Activated CD8-positive, alpha-beta memory T cell treated with anti-CD3 and anti-CD28 coated beads, Interleukin-2, amount 50 U/mL, for 48 hours (primary cell): Measurements from ENCODE around the gene MEP1A.

ENCODE experiments used
- DNase-seq: peaks from one replicate; pipeline ENCODE4 v3.0.0-alpha.2; 2020

Gene MEP1A

DNA sequence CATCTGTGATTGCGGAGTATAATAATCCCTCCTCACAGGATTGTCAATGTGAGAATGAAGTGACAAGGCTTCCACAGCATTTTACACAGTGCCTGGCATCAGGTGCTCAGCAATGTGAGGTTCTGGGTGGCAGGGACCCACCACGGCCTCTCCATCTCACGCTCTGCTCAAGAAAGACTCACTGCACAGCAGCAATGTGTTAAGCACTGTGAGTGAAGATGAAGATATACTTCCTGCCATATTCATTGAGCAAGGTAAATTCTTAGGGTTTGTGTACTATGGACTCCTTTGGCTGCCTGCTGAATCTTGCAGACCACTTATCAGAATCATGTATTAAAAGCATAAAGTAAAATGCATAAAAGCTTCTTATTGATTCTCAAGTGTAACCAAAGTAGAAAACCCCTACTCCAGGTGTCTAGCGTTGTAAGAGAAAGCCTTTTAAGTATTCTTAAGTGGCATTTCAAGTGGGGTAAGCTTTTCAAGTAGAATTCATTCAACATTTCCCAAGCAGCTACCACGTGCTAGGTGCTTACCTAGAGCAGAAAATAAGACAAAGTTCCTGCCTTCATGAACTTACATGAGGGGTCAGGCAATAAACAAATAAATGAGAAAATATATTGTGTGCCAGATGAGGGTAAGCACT, 17.0 kb upstream of the MEP1A start:
- no peak for DNase-seq

DNA sequence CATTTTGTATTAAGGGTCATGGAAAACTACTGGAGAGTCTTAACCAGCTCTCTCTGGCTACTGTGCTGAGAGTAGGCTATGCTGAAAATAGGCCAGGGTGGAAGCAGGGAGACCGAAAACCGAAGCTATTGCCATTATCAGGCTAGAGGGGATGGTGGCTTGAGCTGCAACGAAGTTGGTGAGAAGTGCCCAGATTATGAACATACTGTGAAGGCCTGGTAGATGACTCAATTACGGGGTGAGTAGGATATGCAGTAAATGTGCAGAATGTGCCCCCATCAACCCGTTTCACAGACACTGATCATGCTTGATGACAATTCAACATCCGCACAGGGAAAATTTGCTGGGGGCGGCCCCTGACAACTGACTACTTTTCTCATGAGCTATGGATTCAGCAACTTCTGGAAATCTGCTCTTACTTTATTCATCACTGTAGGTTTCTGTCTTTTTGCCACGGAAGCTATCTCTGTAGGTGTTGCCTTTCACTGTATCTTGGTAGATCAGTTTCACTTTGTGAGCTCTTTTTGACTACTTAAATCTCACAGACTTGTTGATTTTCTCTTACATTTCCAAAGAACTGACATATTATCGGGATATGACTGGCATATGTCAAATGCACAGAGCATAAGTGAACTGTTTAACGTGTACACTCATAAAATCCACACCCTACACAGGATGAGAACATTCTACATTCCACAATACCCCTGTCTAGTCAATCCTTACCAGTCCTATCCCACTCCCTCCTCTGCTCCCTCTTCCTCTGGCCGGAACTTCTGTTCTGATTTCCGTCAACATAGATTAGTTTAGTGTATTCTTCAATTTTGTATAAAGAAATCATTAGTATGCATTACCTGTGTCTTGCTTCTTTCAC, 15.5 kb upstream of the MEP1A start:
- DNase-seq = no peak

DNA sequence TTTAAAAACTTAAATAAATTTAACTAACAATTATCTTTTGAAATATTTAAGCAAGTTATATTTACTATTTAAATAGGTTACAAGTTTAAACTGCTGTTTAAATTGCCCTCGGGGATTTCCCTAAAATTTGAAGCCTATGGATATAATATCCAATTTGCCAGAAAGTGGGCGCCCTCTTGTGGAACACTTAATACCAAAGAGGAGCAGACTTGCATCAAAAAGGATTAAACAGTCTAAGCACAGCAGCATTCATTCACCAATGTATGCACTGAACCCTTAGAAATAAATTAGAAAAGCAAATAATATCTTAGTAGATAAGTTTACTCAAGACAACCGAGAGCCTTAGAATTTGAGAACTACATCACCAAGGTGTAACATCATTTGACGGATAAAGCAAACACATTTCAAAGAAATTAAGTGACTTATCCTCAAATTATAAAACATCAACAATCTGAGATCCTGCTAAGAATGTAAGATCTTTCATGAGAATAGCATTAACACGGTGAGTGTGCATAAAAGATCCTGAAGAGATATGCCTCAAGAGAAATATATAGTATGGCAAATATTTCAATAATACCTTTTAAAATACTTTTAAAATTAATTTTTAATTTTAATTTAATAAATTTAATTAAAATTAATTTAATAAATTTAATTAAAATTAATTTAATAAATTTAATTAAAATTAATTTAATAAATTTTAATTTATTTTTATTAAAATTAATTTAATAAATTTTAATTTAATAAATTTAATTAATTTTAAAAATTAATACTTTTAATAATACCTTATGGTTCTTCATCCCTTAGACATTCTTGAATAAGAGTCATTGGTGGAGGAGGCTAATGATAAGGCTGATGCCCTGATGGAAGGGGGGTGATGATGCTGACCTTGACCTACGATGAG, 11.5 kb upstream of the MEP1A start:
- no peak for DNase-seq

DNA sequence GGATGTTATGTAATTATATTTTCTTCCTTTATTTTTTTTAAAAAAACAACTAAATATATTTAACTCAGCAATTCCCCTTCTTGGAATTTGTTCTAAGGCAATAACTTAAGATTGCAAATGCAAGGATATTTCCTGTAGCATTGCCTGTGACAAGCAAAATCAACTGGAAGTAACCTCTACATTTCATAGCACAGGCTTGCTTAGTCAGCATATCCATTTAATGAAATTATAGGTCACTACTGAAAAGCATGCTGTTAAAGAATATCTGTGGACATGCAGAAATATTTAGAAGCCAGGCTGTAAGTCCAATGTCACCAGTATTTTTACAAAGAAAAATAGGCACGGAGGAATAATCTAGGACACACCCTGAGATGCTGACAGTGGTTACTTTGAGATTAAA, 8.7 kb upstream of the MEP1A start:
- DNase-seq = no peak

DNA sequence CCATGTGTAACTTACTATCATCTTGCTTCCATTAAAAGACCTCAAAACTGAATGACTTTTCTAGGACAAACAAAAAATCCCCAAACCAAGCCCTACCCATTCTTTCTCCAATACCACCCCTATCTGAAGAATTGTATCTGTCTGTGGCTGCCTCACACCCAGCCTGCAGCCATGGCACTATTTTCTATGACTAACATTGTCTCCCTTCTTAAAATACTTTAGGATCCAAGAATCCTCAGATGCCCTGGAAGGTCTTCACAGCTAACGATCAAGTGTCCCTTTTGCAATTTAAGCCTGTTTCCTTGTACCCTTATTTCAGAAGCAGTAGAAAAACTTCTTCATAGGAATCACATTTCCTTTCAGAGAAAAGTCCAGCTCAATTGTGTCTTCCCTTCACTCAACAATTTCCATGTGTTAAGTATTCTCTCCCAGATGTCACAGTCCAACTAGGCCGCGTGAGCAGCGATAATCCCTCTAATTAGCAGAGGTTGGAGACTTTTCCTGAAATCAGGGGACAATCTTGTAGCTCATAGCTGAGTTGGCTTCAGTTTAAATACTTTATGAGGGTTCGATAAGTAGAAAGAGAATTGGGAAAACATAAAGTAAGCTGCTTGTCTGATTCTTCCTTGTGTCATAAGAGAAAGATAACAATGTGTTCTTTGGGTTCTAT, 5.2 kb upstream of the MEP1A start:
- DNase-seq = no peak

DNA sequence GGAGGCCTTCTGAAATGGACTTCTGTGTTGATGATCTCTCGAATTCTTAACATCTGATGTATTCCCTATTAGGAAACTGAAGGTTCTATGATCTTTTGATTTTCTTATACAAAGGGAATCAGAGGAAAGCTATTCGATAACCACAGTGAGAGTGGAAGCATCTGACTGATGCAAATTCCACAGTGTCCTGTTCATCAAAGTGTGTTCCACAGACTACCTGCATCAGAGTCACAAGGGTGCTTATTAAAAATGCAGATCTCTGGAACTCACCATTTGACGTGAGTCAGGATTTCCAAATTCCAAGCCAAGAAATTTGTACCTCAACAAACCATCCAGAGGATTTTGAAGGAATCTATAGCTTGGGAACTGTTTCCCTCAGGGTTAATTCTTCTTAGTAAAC, 4.4 kb upstream of the MEP1A start:
- no peak for DNase-seq

DNA sequence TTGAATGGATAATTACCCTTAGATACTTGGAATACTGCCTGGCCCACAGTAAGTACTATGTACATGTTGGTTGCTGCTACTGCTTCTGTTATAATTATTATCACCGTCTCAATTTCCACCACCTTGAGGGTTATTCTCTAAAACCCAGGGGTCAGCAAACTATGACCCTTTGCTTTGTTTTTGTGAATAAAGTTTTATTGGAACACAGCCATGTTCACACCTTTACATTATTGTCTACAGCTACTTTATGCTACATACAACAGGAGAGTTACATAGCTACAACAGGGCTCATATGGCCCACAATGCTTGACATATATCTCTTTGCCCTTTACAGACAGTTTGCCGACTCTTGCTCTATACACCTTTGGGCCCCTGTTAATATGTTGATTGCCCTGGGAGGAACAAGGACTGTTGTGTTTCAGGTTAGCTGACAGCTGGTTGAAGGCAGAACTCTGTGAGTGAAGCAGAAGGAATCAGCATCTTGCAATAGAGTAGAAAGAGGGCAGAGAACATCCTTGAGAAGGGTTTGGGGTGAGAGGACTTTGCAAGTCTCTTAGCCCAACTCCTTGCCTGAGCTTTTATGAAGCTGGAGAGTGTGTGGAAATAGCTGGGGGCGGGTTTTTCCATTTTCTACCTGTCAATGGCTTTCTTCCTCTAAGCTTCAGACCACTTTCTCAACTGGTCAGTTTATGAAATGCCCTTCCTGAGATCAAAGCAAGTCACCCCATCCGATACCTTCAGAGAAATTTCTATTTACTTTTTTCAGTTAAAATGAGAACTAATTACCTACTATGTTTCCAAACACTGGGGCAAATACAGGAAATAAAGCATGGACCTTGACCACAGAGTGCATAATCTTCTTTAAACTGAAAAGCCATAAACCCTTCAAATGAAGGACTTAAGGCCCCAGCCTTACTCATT, 3.5 kb upstream of the MEP1A start:
- no peak for DNase-seq

DNA sequence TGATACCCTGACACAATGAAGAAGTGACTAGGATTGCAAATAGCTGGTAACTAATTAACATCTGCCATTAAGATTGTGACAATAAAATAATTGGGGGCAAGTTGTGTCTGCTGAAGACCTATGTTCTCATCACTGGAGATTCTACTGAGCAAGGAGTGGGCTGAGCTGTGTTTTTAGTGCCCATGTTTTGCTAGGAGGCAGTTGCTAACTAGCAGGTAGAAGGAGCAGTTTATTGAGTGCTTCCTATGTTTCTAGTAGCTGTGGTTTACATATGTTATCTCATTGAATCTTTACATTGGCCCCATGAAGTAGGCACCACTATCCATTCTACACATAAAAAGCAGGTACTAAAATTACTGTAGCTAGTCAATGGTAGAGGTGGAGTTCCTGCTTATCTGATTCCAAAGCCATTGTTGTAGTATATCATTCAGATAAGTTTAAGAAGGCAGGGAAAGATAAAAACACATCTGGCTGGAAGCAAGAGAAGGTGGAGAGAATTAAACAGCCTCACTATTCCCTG, 2.8 kb upstream of the MEP1A start:
- DNase-seq = no peak

DNA sequence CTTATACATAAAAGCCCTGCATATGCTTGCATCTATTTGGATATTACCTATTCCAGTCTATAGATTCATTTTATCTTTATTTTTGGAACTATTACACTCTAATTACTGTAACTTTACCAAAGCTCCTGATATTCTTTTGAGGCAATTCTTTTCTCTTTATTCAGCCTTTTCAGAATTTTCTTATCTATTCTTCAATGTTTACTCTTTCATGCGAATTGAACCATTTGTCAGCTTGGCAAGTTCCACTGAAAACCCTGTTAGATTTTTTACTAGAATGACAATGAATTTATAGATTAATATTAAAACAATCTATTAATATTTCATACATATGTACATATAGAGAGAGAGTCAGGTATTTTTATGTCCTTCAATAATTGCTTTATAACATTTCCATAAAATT, 554 bp upstream of the MEP1A start:
- no peak for DNase-seq

DNA sequence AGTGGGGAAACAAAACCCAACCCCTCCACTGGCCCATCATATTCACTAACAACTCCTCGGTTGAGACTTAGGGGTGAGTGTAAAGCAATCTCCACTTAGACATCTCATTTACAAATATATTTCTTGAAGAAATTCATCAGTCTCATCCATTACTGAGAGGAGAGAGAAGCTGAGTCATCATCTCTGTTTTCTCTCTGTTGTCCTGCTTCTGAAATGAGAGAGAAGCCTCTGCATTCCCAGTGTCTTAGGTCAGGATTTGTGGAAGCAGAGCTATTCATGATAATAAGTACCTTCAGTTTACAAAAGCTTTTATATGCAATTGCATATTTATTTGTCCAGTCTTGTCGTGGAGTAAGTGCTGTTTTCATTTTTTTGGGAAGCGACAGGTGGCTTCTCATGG, 879 bp downstream of the MEP1A start:
- no peak for DNase-seq

DNA sequence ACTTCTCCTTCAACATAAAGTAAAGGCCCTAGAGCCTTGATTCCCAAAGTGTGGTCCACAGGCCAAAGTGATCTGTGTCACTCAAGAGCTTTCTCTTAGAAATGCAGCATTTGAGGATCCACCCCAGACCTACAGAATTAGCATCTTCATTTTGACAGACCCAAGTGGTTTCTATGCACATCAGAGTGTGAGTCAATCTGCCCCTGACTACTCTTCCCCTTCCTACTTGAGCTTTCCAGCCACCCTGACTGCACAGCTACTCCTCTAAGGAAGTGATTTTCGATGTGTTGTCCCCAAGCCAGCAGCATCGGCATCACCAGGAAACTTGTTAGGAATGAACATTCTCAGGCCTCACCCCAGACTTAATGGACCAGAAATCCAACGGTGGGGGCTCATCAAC, 2.6 kb downstream of the MEP1A start:
- DNase-seq = no peak

DNA sequence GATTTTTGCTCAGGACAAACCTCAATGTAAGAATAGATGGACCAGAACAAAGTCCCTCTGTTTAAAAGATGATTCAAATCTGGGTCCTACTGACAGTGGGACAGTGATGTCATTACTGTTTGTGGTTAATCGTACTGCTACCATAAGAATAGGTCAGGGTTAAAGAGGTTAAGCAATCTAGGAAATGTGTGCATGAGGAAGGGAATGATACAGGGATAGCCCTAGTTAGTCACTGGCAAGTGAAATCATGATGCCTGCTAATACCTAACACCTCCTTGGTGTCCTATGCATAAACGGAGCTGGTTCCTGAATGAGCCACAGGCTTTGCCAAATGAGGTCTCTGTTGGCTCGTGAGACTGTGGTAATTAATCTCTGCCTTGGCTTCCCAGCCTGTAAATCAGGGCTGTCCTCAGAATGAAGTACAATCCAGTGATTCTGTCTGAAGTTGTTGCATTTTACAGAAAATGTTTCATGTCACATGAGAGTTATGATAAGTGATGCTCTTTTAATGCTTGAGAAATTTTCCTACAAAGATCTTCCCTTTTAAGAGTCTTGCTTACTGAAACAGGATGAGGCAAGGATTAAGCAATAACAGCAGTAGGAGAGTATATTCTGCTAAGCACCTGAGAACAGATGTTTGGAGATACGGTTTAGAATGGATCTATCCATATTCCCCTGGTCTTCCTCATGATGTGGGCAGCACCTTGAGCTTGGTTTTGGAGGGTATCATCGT, 3.8 kb downstream of the MEP1A start:
- no peak for DNase-seq

DNA sequence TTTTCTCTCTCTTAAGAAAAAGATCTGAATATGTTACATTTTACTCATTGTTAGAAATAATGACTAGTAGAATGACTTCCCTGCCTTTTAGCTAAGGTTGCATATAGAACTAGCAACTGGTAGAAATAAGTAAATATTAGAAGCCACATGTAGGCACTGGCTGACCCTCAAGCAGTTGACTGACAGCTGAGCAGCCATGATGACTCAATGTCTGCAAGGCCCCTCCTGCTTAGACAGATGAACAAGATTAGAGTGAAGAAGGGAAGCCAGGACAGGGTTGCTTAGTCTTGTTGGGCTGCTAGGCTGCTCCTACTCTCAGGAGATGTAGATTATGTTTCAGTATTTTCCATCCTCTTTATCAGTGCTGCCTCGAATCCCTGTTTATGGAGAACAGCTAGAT, 6.5 kb downstream of the MEP1A start:
- DNase-seq = no peak

DNA sequence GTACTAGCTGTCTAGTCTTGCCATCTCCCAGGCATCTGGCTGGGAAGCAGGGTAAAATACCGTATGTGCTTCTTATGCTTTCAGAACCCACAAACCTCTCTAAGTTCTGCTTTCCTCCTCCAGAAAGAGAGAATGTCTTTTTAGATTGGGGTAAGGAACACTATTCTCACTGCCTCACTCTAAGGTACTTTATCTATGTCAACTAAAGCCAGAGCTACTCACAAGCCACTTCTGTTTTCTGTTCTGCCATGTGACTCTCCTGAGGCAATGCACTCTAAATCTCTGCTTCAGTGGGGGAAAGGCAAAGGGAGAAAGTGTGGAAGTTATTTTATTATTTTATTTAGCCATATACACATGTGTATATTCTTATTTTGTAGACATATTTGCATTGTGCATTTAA, 15.6 kb downstream of the MEP1A start:
- DNase-seq = no peak

DNA sequence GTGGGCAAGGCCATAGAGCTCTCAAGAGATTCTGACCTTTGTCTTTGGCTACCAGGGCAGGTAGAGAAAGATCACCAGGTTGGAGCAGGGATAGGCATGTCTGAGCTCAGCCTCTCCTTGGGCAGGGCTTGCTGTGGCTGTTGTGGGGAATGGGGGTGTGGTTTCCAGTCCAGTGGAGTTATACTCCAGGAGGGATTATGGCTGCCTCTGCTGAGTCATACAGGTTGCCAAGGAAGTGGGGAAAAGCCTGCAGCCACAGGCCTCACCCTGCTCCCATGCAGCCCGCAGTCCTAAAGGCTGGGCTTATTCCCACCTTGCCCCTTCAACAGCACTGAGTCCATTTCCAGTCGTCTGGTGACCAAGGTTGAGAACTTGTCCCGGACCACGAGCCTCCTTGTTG, 21.9 kb downstream of the MEP1A start:
- no peak for DNase-seq

DNA sequence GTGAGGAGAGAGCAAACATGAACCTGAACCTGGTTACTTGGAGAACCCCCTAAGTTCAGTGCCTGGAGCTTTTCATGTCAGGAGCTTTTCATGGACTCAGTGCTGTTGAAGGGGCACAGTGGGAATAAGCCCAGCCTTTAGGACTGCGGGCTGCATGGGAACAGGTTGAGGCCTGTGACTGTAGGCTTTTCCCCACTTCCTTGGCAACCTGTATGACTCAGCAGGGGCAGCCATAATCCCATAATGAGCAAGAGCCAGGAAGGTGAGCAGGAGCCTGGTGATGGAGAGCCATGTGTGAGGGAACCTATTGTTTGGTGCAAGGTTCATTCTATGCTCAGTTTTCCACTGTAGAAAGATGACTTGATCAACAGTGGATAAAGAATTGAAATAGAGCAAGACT, 23.4 kb downstream of the MEP1A start:
- no peak for DNase-seq

DNA sequence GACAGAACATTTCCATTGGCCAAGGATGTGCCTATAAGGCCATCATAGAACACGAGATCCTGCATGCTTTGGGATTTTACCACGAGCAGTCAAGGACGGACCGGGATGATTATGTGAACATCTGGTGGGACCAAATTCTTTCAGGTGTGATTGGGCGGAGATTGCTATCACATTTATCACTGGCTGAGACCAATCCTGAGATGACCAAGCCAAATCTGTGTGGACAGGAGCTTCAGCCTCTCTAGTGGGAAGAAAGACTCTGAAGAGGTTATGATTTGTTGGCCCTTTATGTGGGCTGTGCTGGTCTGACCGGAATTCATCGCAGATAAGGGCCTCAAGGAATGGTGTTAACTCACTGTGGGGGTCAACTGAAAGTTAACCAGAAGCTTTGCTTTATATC, 26.4 kb downstream of the MEP1A start:
- no peak for DNase-seq

DNA sequence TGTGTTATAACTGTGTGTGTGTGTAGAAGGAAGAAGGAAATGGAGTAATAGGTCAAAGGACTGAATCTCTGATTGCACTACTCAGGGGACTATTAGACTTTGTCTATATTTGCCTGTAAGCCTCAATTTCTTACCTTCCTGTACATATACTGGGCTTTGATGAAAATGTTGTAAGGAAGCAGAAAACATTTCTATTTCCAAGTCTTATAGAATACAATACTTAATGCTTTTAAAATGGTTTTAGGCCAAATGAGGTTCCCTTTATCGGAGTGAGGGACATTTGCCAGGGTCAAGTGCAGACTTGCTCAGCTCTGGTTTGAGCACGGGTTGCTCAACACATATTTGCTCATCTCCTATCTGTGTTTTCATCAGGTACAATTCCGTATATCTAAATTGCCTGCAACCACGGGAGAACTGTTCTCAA, 28.3 kb downstream of the MEP1A start:
- no peak for DNase-seq

DNA sequence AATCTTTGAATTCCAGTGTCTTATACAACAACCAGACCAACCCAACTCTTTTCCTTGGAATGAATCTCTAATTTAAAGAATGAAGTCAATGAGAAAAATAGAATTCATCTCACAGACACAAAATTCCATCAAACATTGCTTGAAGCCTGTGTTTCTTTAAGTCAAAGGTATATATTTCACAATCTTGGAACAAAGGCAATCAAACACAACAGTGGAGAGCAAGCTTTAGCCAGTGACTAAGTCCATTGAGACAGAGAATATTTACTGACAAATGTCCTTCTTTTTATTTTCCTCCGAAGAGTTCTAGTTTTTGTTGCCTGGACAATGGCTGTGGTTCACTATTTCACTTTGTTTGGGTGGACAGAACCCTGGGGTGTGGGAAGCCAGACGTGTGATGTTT, 35.8 kb downstream of the MEP1A start:
- DNase-seq = no peak

DNA sequence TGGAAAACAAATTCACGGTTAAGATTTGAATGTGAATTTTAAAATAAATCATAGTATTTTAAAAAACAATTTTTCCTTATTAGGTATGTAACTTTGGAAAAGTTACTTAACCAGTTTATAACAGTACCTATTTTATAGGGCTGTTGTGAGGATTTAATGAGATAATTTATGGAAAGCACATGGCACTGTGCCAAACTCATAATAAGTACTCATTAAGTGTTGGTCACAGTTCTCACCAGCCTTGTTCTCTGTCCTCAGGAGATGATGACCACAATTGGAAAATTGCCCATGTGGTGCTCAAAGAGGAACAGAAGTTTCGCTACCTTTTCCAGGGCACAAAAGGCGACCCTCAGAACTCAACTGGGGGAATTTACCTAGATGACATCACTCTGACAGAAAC, 39.6 kb downstream of the MEP1A start:
- DNase-seq = no peak
